CD4-positive, alpha-beta memory T cell (primary cell): ENCODE measurements around the gene MCTP2. TPM values are rescaled to one million over a fixed set of nuclear protein-coding genes. Genes with fewer than 3 reads are reported as not detected.
A peak's percentile ranks its signal among the peaks of the same experiment; 100 is the strongest.

Source experiments
- CTCF ChIA-PET: fragments of 350-600 bp; sonication (Branson Sonifier 250); formaldehyde crosslinking; loops from one replicate; lab custom pipeline; 2021; ENCODE audit warnings: inconsistent platforms; ENCODE audit not compliant: partially characterized antibody; lab: Charles Lee
- POLR2A ChIA-PET: fragments of 350-600 bp; sonication (Branson Sonifier 250); formaldehyde crosslinking; loops from one replicate; lab custom pipeline; 2021; ENCODE audit not compliant: partially characterized antibody; lab: Charles Lee
- DNase-seq, 5 donors: peaks; one replicate each; pipeline versions ENCODE4 v3.0.0 to v3.0.0-alpha.2; 2020 to 2022; ENCODE audit warnings: mixed read lengths in 1 of 5
- H3K27ac ChIP-seq: one replicate; pipeline ENCODE4 v1.7.0; 2013; ENCODE audit warnings: low read depth, low read length
- H3K27me3 ChIP-seq: 2 replicates; pipeline ENCODE4 v1.7.0; 2013; ENCODE audit warnings: mild to moderate bottlenecking, low read length, moderate library complexity; ENCODE audit not compliant: insufficient read depth
- H3K36me3 ChIP-seq: 2 replicates; pipeline ENCODE4 v1.7.0; 2013; ENCODE audit warnings: mild to moderate bottlenecking, low read length, moderate library complexity; ENCODE audit not compliant: insufficient read depth
- H3K4me1 ChIP-seq: 2 replicates; pipeline ENCODE4 v1.7.0; 2013; ENCODE audit warnings: mild to moderate bottlenecking, low read length, moderate library complexity; ENCODE audit not compliant: insufficient read depth
- H3K4me3 ChIP-seq, 2 donors: one replicate each; pipeline ENCODE4 v1.7.0; 2013; ENCODE audit warnings: low read length in 2 of 2, mild to moderate bottlenecking in 1 of 2
- H3K9me3 ChIP-seq, 2 donors: one replicate each; pipeline ENCODE4 v1.7.0; 2013; ENCODE audit warnings: low read length in 2 of 2, control low read depth in 1 of 2; ENCODE audit not compliant: control insufficient read depth in 1 of 2
- H3K27ac Mint-ChIP-seq, 7 donors: one replicate each; pipeline ENCODE4 v1.8.0; 2020 to 2021; ENCODE audit warnings: mixed read lengths in 7 of 7, mild to moderate bottlenecking in 6 of 7, inconsistent platforms in 3 of 7, moderate library complexity in 3 of 7
- H3K27me3 Mint-ChIP-seq, 2 donors: one replicate each; pipeline ENCODE4 v1.8.0; 2020 to 2021; ENCODE audit warnings: mixed read lengths in 2 of 2
- H3K36me3 Mint-ChIP-seq, 2 donors: one replicate each; pipeline ENCODE4 v1.8.0; 2020 to 2021; ENCODE audit warnings: mixed read lengths in 2 of 2, inconsistent platforms in 1 of 2, mild to moderate bottlenecking in 1 of 2
- H3K4me1 Mint-ChIP-seq, 4 donors: one replicate each; pipeline ENCODE4 v1.8.0; 2020 to 2021; ENCODE audit warnings: mixed read lengths in 4 of 4, mild to moderate bottlenecking in 1 of 4
- H3K4me3 Mint-ChIP-seq, 8 donors: one replicate each; pipeline ENCODE4 v1.8.0; 2020 to 2021; ENCODE audit warnings: mixed read lengths in 8 of 8, mild to moderate bottlenecking in 7 of 8, moderate library complexity in 6 of 8, inconsistent platforms in 3 of 8
- H3K9me3 Mint-ChIP-seq, 8 donors: one replicate each; pipeline ENCODE4 v1.8.0; 2020 to 2021; ENCODE audit warnings: mixed read lengths in 8 of 8, mild to moderate bottlenecking in 5 of 8, inconsistent platforms in 3 of 8, moderate library complexity in 1 of 8
- intact Hi-C: fragments of 100-400 bp; cut with micrococcal nuclease; formaldehyde crosslinking; loops from one replicate; pipeline ENCODE4 v1.15.1; 2023
- polyA plus RNA-seq, 2 donors: library from polyadenylated mRNA; unstranded; fragments of 300-500 nt; fragmentation: Illumina TruSeq; gene quantifications; one replicate each; pipeline ENCODE4 v1.2.3, GENCODE V29; 2021
- total RNA-seq, 2 experiments: library from RNA; stranded (reverse); gene quantifications; one replicate each; pipeline ENCODE4 v1.2.3, GENCODE V29; 2021

Gene MCTP2
- total and polyA plus RNA-seq, 4 experiments from 2014 or later, result 2.0 to 19.6 (median 11.8) TPM

GRCh38 chr15:94379986-94380385 is 148.6 kb downstream of the MCTP2 start:
- H3K27me3 Mint-ChIP-seq, result no peaks in the 10 kb centered on the region
- no peak overlapping the region for H3K27ac ChIP-seq
- H3K27me3 ChIP-seq, result no peaks in the 10 kb centered on the region
- CTCF ChIA-PET, result no interaction called here
- peaks cover 28 to 39% of the 10 kb centered on the region in 2 donors for H3K36me3 Mint-ChIP-seq
- no peaks in the 10 kb centered on the region for H3K36me3 ChIP-seq
- H3K9me3 ChIP-seq, result no peaks in the 10 kb centered on the region
- H3K27ac Mint-ChIP-seq, result no peak overlapping the region
- intact Hi-C loops, result no loop called here
- H3K4me3 ChIP-seq, result no peak overlapping the region
- POLR2A ChIA-PET, result no interaction called here
- no peak overlapping the region for H3K4me3 Mint-ChIP-seq
- DNase-seq, result no peak
- no peaks in the 10 kb centered on the region for H3K4me1 Mint-ChIP-seq
- no peaks in the 10 kb centered on the region for H3K4me1 ChIP-seq
- no peaks in the 10 kb centered on the region for H3K9me3 Mint-ChIP-seq

- H3K36me3 Mint-ChIP-seq, result peaks cover 34 to 45% of the 10 kb centered on the region in 2 donors
- Histone ChIP-seq H3K27ac (no peak overlapping the region), H3K36me3 (no peaks in the 10 kb centered on the region), H3K27me3 (no peaks in the 10 kb centered on the region), H3K4me3 (no peak overlapping the region), H3K4me1 (no peaks in the 10 kb centered on the region), H3K9me3 (no peaks in the 10 kb centered on the region)
- no peaks in the 10 kb centered on the region for H3K27me3 Mint-ChIP-seq
- no peaks in the 10 kb centered on the region for H3K9me3 Mint-ChIP-seq
- no peak overlapping the region for H3K27ac Mint-ChIP-seq
- no peaks in the 10 kb centered on the region for H3K4me1 Mint-ChIP-seq
- no peak overlapping the region for H3K4me3 Mint-ChIP-seq
- DNase-seq, result no peak
- intact Hi-C loops, result no loop called here
- ChIA-PET POLR2A (no interaction called here), CTCF (no interaction called here)
Measured at GRCh38 chr15:94380798-94381197, 149.4 kb downstream of the MCTP2 start.

GRCh38 chr15:94381384-94381783 is 150.0 kb downstream of the MCTP2 start:
- Histone ChIP-seq H3K4me3 (no peak overlapping the region), H3K27ac (no peak overlapping the region), H3K27me3 (no peaks in the 10 kb centered on the region), H3K4me1 (no peaks in the 10 kb centered on the region), H3K9me3 (no peaks in the 10 kb centered on the region), H3K36me3 (no peaks in the 10 kb centered on the region)
- intact Hi-C loops, result no loop called here
- no peak for DNase-seq
- ChIA-PET CTCF (no interaction called here), POLR2A (no interaction called here)
- Mint-ChIP-seq H3K4me1 (no peaks in the 10 kb centered on the region), H3K36me3 (peaks cover 35 to 40% of the 10 kb centered on the region in 2 donors), H3K9me3 (no peaks in the 10 kb centered on the region), H3K4me3 (no peak overlapping the region), H3K27ac (no peak overlapping the region), H3K27me3 (no peaks in the 10 kb centered on the region)

DNA sequence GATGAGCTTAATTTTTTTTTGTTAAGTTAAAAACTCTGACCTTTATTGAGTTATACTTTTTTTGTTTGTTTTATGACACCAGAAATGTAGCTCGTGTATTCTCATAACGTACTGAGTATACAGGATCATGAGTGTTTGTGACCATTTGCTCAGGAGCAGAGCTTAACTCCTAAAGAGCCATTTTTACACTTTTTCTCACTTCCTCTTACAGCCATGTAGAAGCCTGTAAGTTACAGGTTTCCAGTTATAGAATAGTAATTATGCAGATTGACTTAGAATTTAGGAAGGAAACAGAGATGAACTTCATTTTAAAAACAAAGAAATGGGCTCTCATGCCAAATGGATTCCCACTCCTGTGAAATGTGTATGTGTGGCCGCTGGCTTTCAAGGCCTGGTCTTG is 151.7 kb downstream of the MCTP2 start:
- Histone ChIP-seq H3K36me3 (no peaks in the 10 kb centered on the region), H3K9me3 (no peaks in the 10 kb centered on the region), H3K27me3 (no peaks in the 10 kb centered on the region), H3K4me1 (peaks cover 12% of the 10 kb centered on the region), H3K4me3 (no peak overlapping the region), H3K27ac (no peak overlapping the region)
- ChIA-PET CTCF (no interaction called here), POLR2A (no interaction called here)
- H3K27ac Mint-ChIP-seq, result no peak overlapping the region
- peaks cover 34 to 43% of the 10 kb centered on the region in 2 donors for H3K36me3 Mint-ChIP-seq
- H3K4me1 Mint-ChIP-seq, result peaks cover 9 to 16% (median 13%) of the 10 kb centered on the region in 4 donors
- H3K4me3 Mint-ChIP-seq, result no peak overlapping the region
- H3K27me3 Mint-ChIP-seq, result no peaks in the 10 kb centered on the region
- intact Hi-C loops, result no loop called here
- H3K9me3 Mint-ChIP-seq, result no peaks in the 10 kb centered on the region
- DNase-seq, result no peak

- intact Hi-C loops, result no loop called here
- Histone ChIP-seq H3K27me3 (no peaks in the 10 kb centered on the region), H3K36me3 (no peaks in the 10 kb centered on the region), H3K9me3 (no peaks in the 10 kb centered on the region), H3K4me1 (peaks cover 13% of the 10 kb centered on the region), H3K4me3 (no peak overlapping the region), H3K27ac (no peak overlapping the region)
- Mint-ChIP-seq H3K27ac (no peak overlapping the region), H3K27me3 (no peaks in the 10 kb centered on the region), H3K9me3 (no peaks in the 10 kb centered on the region), H3K36me3 (peaks cover 33 to 44% of the 10 kb centered on the region in 2 donors), H3K4me1 (peaks cover 9 to 16% (median 14%) of the 10 kb centered on the region in 4 donors), H3K4me3 (no peak overlapping the region)
- CTCF ChIA-PET, result no interaction called here
- POLR2A ChIA-PET, result no interaction called here
- no peak for DNase-seq
Measured at GRCh38 chr15:94383706-94384105, 152.3 kb downstream of the MCTP2 start.

- H3K4me3 Mint-ChIP-seq, result no peak overlapping the region
- H3K36me3 Mint-ChIP-seq, result peaks cover 32 to 42% of the 10 kb centered on the region in 2 donors
- no peaks in the 10 kb centered on the region for H3K27me3 Mint-ChIP-seq
- Histone ChIP-seq H3K9me3 (no peaks in the 10 kb centered on the region), H3K36me3 (no peaks in the 10 kb centered on the region), H3K4me1 (peaks cover 13% of the 10 kb centered on the region), H3K27ac (no peak overlapping the region), H3K4me3 (no peak overlapping the region), H3K27me3 (no peaks in the 10 kb centered on the region)
- CTCF ChIA-PET, result no interaction called here
- no peaks in the 10 kb centered on the region for H3K9me3 Mint-ChIP-seq
- no peak for DNase-seq
- H3K27ac Mint-ChIP-seq, result no peak overlapping the region
- intact Hi-C loops, result no loop called here
- POLR2A ChIA-PET, result no interaction called here
- H3K4me1 Mint-ChIP-seq, result peaks cover 9 to 16% (median 14%) of the 10 kb centered on the region in 4 donors
Measured at GRCh38 chr15:94385441-94385840, 154.1 kb downstream of the MCTP2 start.

- H3K4me1 ChIP-seq, result peaks cover 13% of the 10 kb centered on the region
- H3K4me1 Mint-ChIP-seq, result peaks cover 9 to 16% (median 14%) of the 10 kb centered on the region in 4 donors
- H3K27me3 Mint-ChIP-seq, result no peaks in the 10 kb centered on the region
- intact Hi-C loops, result no loop called here
- no peaks in the 10 kb centered on the region for H3K27me3 ChIP-seq
- ChIA-PET POLR2A (no interaction called here), CTCF (no interaction called here)
- H3K27ac ChIP-seq, result no peak overlapping the region
- H3K9me3 ChIP-seq, result no peaks in the 10 kb centered on the region
- H3K36me3 ChIP-seq, result no peaks in the 10 kb centered on the region
- H3K36me3 Mint-ChIP-seq, result peaks cover 30 to 42% of the 10 kb centered on the region in 2 donors
- no peak overlapping the region for H3K4me3 ChIP-seq
- H3K4me3 Mint-ChIP-seq, result no peak overlapping the region
- H3K9me3 Mint-ChIP-seq, result no peaks in the 10 kb centered on the region
- no peak for DNase-seq
- no peak overlapping the region for H3K27ac Mint-ChIP-seq
Measured at GRCh38 chr15:94386351-94386750, 155.0 kb downstream of the MCTP2 start.

GRCh38 chr15:94387442-94387841 is 156.1 kb downstream of the MCTP2 start:
- ChIA-PET POLR2A (no interaction called here), CTCF (no interaction called here)
- no peak overlapping the region for H3K4me3 ChIP-seq
- peak overlapping the region in 4 of 7 donors; percentile 12 to 82 (median 61) for H3K27ac Mint-ChIP-seq
- no peaks in the 10 kb centered on the region for H3K36me3 ChIP-seq
- no peaks in the 10 kb centered on the region for H3K9me3 Mint-ChIP-seq
- H3K27ac ChIP-seq, result no peak overlapping the region
- peaks cover 22 to 43% of the 10 kb centered on the region in 2 donors for H3K36me3 Mint-ChIP-seq
- no peaks in the 10 kb centered on the region for H3K27me3 Mint-ChIP-seq
- peaks cover 9 to 16% (median 14%) of the 10 kb centered on the region in 4 donors for H3K4me1 Mint-ChIP-seq
- no peak overlapping the region for H3K4me3 Mint-ChIP-seq
- intact Hi-C loops, result no loop called here
- no peak for DNase-seq
- no peaks in the 10 kb centered on the region for H3K9me3 ChIP-seq
- peaks cover 13% of the 10 kb centered on the region for H3K4me1 ChIP-seq
- H3K27me3 ChIP-seq, result no peaks in the 10 kb centered on the region
